ENCODE results near the gene CMC1. TPM values are rescaled to one million over a fixed set of nuclear protein-coding genes. Genes with fewer than 3 reads are reported as not detected.

CMC1 gene
- total and polyA plus RNA-seq, 9 of the 15 experiments (the other 6 are each of a cell fraction or from before 2014, with no cell fraction given) = 15.9 to 74.6 (median 48.9) TPM

- TF ChIP-seq PATZ1 (CRISPR knock-in tag; IDR thresholded peaks at IDR 0.05; ENCODE audit: borderline replicate concordance) = no peak
- no peak; the same call in 1 of the 2 replicates for TF ChIP-seq NFE2 (IDR thresholded peaks at IDR 0.05; ENCODE audit: low read depth)
- no peak for TF ChIP-seq ZNF707 (CRISPR knock-in tag; conservative IDR thresholded peaks at IDR 0.05)
- no peak for TF ChIP-seq ZNF586 (CRISPR knock-in tag; conservative IDR thresholded peaks at IDR 0.05)
- TF ChIP-seq ARID1B (IDR thresholded peaks at IDR 0.05) = no peak; the same call in 1 of the 2 replicates
- peak; percentile 1 for TF ChIP-seq MEIS2 (IDR thresholded peaks at IDR 0.05; ENCODE audit: partially characterized antibody)
- no peak for TF ChIP-seq ZNF407 (IDR thresholded peaks at IDR 0.05; ENCODE audit: low read depth)
- TF ChIP-seq ZNF174 (CRISPR knock-in tag; IDR thresholded peaks at IDR 0.05) = no peak
- 0 out of 2 replicates have a peak, but pooled peaks have one; percentile 26 for TF ChIP-seq MXI1 (IDR thresholded peaks at IDR 0.05; ENCODE audit: low read depth, low read length)
- TF ChIP-seq, protein P1, sequence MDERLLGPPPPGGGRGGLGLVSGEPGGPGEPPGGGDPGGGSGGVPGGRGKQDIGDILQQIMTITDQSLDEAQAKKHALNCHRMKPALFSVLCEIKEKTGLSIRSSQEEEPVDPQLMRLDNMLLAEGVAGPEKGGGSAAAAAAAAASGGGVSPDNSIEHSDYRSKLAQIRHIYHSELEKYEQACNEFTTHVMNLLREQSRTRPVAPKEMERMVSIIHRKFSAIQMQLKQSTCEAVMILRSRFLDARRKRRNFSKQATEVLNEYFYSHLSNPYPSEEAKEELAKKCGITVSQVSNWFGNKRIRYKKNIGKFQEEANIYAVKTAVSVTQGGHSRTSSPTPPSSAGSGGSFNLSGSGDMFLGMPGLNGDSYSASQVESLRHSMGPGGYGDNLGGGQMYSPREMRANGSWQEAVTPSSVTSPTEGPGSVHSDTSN (CRISPR knock-in tag; IDR thresholded peaks at IDR 0.05; ENCODE audit: low read depth) = no peak
- TF ChIP-seq, protein P1 (tag; conservative IDR thresholded peaks at IDR 0.05; ENCODE audit: low read depth) = no peak
- TF ChIP-seq, protein P2, sequence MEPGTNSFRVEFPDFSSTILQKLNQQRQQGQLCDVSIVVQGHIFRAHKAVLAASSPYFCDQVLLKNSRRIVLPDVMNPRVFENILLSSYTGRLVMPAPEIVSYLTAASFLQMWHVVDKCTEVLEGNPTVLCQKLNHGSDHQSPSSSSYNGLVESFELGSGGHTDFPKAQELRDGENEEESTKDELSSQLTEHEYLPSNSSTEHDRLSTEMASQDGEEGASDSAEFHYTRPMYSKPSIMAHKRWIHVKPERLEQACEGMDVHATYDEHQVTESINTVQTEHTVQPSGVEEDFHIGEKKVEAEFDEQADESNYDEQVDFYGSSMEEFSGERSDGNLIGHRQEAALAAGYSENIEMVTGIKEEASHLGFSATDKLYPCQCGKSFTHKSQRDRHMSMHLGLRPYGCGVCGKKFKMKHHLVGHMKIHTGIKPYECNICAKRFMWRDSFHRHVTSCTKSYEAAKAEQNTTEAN (CRISPR knock-in tag; IDR thresholded peaks at IDR 0.05) = no peak
Observed at GRCh38 chr3:28348629-28349468, 107.4 kb downstream of the CMC1 start, which contains the start of the genes AZI2 and ZCWPW2 (continued).
